GM12892 (cell line): ENCODE results near the gene CERS6.
"Not testable (repeated sequence)": the region's sequence is repeated elsewhere in the genome, so short reads cannot be mapped to it uniquely, and the experiment has no call there.

Experiments
- DNase-seq: peaks from one replicate; pipeline ENCODE4 v3.0.0; 2011; ENCODE audit not compliant: insufficient read length
- FAIRE-seq: peaks from 2 replicates; lab custom pipeline; 2011; peaks lifted over from hg19 to GRCh38; lab: Jason Lieb, UNC
- POLR2A ChIP-seq: IDR thresholded peaks from 2 replicates; pipeline ENCODE4 v1.6.1; 2011; ENCODE audit warnings: low read depth, low read length, control low read depth
- POLR2AphosphoS5 ChIP-seq: IDR thresholded peaks from 2 replicates; pipeline ENCODE4 v1.6.1; 2011; ENCODE audit warnings: low read depth, low read length, control low read depth
- TAF1 ChIP-seq: IDR thresholded peaks from 2 replicates; pipeline ENCODE4 v1.6.1; 2011; ENCODE audit warnings: low read depth, mild to moderate bottlenecking, control low read depth, low read length, borderline replicate concordance

CERS6 gene

DNA sequence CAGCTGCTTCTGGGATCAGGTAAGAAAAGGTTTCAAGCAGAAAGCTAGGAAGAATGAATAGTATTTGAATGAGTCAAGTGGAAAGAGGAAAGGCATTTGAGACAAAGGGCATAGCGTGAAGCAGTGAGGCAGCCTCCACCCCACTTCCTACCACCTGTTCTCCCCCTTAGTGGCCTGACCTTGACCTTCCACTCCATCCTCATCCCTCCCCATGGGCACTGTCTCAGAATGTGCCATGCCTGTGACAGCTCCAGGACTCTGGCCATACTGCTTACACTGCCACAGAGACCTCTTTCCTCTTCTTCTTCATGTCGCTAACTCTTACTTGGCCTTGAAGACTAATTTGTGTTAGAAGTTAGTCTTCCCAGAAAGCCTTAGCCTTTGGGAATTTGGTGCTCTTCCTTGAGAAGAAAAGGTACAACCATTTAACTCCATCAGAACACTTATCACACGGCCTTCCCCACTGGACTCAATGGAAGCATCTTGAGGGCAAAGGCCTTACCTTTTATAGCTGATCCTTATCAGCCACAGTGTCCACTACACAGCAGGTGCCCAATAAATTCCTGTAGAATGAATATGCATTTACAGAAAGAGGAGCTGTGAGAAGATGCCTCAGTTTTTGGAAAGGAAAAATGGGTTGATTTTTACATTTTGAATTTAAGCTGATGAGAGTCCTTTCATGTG, 331.2 kb downstream of the CERS6 start:
- no peak for TF ChIP-seq TAF1
- TF ChIP-seq POLR2A, result no peak
- TF ChIP-seq POLR2AphosphoS5, result no peak
- DNase-seq (no peak), FAIRE-seq (no peak)

DNA sequence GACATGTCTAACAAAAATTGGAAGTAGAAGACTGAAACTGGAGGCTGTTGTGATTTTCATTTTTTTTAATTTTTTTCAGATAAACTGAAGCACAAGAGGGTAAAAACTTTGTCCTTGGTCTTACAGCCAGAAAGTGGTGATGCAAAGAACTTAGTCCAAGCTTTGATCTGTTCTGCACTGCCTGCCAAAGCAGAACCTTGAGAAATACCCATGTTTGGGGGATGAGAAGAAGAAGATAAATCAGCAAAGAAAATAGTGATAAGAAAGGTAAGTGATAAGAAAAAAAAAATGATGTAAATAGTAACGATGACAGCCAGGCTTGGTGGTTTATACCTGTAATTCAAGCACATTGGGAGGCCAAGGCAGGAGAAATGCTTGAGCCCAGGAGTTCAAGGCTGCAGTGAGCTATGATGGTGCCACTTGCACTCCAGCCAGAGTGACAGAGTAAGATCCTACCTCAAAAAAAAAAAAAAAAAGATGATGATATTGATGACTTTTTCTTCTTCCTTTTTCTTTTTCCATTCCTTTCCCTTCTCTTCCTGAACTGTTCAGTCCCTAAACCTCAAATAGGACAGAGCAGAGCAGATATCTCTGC, 331.8 kb downstream of the CERS6 start:
- DNase-seq, result no peak

DNA sequence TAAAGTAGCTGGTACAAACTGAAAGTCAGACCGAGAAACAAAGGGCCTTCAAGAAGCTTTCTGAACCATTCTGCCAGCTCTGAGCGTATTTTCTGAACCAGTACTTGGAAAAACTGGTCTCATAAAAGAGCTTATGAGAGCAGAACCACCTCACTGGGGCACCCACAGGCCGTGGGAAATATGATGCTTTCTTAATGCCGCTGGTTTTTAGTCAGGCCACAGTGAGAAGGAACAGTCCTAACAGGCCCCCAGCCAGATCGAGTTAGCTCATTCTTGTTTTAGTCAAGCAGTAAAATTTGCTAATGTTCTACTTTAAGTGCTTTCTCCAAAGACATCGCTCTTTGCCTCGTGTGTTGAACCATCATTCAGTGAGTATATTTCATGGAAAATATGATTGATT, 333.7 kb downstream of the CERS6 start:
- DNase-seq (no peak), FAIRE-seq (no peak)
- TF ChIP-seq POLR2AphosphoS5 (no peak), POLR2A (no peak), TAF1 (no peak)

More for the DNA sequence above, 331.8 kb downstream of the CERS6 start:
- no peak for TF ChIP-seq POLR2AphosphoS5
- no peak for TF ChIP-seq POLR2A
- TF ChIP-seq TAF1, result no peak
- FAIRE-seq, result no peak

DNA sequence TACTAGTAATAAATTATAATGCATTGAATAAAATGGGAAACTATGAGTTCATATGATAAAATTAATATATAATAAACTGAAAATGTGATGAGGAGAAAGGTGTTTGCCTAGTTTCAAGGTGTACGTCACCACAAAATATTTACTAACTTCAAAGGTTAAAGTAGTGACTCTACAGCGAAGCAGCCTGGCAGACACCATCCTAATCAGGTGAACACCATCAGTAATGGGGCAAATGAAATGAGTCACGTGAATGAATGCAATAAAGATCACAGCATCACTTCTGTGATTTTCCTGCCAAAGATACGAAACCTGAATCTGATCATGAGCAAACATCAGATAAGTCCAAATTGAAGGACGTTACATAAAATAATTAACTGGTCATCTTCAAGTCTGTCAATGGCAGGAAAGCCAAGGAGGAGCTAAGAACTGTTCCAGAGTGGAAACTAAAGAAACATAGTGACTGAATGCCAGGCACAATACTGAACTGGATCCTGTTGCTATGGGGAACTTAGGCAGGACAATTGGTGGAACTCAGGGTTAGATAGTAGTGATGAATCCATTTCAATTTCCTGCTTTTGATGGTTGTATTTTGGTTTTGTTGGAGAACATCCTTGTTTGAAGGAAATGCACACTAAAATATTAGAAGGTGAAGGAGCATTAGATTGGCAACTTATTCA, 334.3 kb downstream of the CERS6 start:
- TF ChIP-seq TAF1, result no peak
- TF ChIP-seq POLR2A, result no peak
- no peak for TF ChIP-seq POLR2AphosphoS5
- no peak for FAIRE-seq
- DNase-seq, result no peak

DNA sequence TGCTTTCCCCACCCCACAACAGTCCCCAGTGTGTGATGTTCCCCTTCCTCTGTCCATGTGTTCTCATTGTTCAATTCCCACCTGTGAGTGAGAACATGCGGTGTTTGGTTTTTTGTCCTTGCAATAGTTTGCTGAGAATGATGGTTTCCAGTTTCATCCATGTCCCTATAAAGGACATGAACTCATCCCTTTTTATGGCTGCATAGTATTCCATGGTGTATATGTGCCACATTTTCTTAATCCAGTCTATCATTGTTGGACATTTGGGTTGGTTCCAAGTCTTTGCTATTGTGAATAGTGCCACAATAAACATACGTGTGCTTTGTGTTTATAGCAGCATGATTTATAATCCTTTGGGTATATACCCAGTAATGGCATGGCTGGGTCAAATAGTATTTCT, 335.1 kb downstream of the CERS6 start:
- FAIRE-seq, DNase-seq: not testable (repeated sequence)

DNA sequence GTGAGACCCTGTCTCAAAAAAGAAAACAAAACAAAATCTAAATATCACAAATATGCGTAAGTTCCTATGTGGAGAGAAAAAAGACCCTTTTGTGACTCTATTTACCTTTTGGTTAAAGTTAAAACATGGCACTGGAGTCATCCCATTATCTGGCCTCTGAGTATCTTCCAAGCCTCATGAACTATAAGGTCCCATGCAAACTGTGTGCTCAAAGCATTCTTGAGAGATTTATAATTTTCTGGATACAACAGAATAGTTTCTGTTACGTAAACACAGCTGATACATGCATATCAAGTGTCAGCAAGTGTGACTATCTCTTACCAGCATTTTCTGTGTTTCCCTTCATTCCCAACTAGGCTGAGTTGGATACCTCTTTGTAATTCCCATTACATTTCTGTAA, 337.5 kb downstream of the CERS6 start:
- FAIRE-seq, result no peak
- TF ChIP-seq POLR2AphosphoS5 (no peak), TAF1 (no peak), POLR2A (no peak)
- DNase-seq, result no peak

DNA sequence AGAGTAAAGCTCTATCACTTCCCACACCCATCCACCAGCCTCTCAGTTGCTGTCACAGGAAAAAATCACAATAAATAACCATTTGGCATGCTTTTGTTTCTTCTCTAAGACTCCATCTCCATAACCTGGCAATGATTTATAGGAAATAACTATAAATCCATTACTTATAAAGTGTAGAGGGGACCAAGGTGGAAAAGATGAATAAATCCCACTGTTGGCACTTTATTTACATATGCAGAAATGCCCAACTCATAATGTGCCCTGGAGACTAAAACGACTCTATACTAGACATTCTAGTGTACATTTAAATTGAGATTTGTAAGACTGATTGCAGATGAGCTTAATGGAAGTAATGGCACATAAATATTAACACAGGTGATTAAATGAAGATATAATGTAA, 338.9 kb downstream of the CERS6 start:
- no peak for TF ChIP-seq POLR2AphosphoS5
- TF ChIP-seq TAF1, result no peak
- no peak for TF ChIP-seq POLR2A
- FAIRE-seq (no peak), DNase-seq (no peak)

DNA sequence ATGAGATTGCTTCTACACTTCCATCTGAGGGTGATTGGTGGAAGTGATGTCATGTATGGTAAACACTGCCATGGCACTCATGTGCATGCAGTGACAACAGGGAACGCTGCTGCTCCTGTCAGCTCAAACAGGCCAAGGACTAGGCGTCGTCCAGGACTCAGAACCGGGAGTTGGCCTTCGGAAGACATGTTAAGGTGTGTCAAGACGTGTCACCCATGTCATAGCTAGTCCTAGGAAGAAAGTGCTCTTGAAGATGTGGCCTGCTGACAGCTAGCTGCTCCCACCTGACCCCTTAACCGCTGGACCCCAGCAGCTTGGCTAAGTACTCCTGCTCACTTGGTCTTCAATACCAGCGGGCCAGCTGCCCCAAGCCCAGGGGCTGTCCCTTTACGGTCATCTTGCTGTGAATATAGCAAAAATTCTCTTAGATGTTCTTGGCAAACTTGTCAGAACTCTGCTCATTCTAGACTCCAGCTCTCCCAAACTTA, 340.1 kb downstream of the CERS6 start:
- TF ChIP-seq POLR2AphosphoS5, result no peak
- TF ChIP-seq TAF1, result no peak
- no peak for FAIRE-seq
- DNase-seq, result no peak

DNA sequence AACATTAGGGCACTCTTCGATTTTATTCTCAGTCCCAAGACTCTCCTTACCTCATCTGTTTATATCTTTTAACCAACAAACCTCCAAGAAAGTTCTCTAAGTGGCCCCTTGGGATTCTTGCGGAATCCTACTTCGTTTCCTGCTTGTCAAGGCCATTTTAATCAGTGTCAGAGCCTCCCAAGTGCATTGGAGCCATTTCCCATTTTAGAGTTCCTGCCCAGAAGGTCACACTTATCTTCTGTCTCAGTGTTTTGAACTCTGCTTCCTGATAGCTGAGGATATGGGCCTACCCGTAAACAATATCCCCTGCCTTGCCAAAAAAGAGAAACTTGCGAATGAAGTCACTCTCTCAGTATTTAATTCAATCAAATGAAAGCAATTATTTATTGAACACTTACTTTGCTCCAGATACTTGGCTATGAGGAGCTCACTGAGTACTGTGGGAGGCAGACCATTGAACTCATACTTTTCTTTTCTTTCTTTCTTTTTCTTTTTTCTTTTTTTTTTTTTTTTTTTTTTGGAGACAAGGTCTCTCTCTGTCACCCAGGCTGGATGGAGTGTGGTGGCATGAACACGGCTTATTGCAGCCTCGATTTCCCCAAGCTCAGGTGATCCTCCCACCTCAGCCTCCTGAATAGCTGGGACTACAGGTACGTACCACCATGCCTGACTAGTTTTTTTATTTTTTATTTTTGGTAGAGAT, 340.7 kb downstream of the CERS6 start:
- no peak for FAIRE-seq
- TF ChIP-seq TAF1 (no peak), POLR2A (no peak), POLR2AphosphoS5 (no peak)
- no peak for DNase-seq

DNA sequence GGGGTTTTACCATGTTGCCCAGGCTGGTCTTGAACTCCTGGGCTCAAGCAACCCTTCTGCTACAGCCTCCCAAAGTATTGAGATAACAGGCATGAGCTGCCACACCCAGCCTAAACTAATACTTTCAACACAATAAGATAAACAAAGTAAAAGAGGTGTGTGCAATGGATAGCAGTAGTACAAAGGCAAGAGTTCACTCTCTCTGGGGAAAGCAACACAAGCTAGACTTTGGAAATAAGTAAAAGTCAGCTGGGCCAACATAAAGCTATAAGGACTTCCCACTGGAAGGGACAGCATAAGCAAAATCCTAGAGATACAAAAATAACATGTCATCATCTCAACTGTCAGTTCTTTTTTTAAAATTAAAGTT, 341.2 kb downstream of the CERS6 start:
- FAIRE-seq (no peak), DNase-seq (no peak)

DNA sequence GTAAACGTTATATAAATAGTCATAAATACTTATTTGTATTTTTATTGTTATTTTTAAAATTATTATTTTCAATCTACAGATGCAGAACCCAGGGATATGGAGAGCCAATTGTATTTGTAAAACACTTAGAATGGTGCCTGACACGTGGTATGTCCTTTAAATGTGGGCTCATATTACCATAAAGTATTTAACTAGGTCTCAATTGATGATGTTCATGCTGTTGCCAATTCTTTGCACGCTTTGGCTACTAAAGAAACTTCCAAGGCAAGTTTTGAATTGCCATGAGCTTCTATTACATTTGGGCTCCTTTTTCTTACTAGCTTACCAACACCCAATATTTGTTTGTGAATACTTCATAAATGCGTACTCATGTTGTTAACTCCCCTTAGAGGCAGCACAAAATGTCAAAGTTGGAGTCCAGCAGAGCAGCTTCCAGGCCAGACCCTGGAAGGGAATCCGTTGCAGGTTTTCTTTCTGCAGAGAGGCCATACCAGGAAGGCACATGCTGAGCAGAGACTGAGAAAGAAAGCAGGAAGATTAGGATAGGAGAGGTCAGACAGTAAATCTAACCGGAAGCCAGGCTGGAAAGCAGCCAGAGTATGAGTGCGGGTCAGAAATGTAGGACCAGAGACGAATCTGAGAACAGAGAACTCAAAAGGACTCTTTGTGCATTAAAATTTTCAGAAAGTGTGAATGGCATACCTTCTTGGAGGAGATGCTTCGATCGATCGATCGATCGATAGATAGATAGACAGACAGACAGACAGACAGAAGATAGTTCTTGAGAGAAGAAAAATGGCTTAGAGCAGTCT, 342.2 kb downstream of the CERS6 start:
- no peak for TF ChIP-seq TAF1
- TF ChIP-seq POLR2A, result no peak
- TF ChIP-seq POLR2AphosphoS5, result no peak
- no peak for DNase-seq
- FAIRE-seq, result no peak

More for the DNA sequence above, 341.2 kb downstream of the CERS6 start:
- TF ChIP-seq TAF1, result no peak
- no peak for TF ChIP-seq POLR2AphosphoS5
- no peak for TF ChIP-seq POLR2A
